Stomach smooth muscle (tissue), 2 donors: ENCODE measurements around the gene HNRNPA1.
"Not testable (repeated sequence)": the region's sequence is repeated elsewhere in the genome, so short reads cannot be mapped to it uniquely, and the experiment has no call there.

Experiments
- H3K27ac ChIP-seq: one replicate; pipeline ENCODE4 v1.7.0; 2013; ENCODE audit warnings: mild to moderate bottlenecking, low read length, inconsistent platforms
- H3K27me3 ChIP-seq, 2 donors: one replicate each; pipeline ENCODE4 v1.7.0; 2013; ENCODE audit warnings: low read length in 2 of 2; ENCODE audit not compliant: insufficient read depth in 2 of 2, control insufficient read depth in 1 of 2
- H3K36me3 ChIP-seq, 2 donors: one replicate each; pipeline ENCODE4 v1.7.0; 2013; ENCODE audit warnings: low read length in 2 of 2; ENCODE audit not compliant: control insufficient read depth in 2 of 2, insufficient read depth in 2 of 2
- H3K4me1 ChIP-seq: one replicate; pipeline ENCODE4 v1.7.0; 2013; ENCODE audit warnings: low read length; ENCODE audit not compliant: control insufficient read depth, insufficient read depth
- H3K4me3 ChIP-seq, 2 donors: one replicate each; pipeline ENCODE4 v1.7.0; 2013; ENCODE audit warnings: low read length in 2 of 2
- H3K9ac ChIP-seq, 2 donors: one replicate each; pipeline ENCODE4 v1.7.0; 2013; ENCODE audit warnings: low read length in 2 of 2, mild to moderate bottlenecking in 1 of 2
- H3K9me3 ChIP-seq, 2 donors: one replicate each; pipeline ENCODE4 v1.7.0; 2013; ENCODE audit warnings: low read length in 2 of 2; ENCODE audit not compliant: control insufficient read depth in 2 of 2
- donor health status: healthy.
- donor health status: Pancreatic carcinoma.

The HNRNPA1 gene

DNA sequence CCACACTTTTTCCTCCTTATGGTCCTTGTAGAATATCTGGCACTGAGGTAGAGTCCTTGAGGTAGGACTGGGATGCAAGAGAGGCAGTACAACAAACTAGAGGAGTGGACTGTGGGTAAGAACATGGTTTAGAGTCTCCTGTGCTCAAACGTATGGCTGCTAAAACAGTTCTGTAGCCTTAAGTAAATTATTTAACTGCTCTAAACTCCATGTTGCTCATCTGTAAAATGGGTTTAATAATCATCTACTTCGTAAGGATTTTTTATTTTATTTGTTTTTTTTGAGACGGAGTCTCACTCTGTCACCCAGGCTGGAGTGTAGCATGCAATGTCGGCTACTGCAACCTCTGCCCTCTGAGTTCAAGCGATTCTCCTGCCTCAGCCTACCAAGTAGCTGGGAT lies 40.8 kb downstream of the HNRNPA1 start:
- H3K27me3 ChIP-seq: no peaks in the 10 kb centered on the region

DNA sequence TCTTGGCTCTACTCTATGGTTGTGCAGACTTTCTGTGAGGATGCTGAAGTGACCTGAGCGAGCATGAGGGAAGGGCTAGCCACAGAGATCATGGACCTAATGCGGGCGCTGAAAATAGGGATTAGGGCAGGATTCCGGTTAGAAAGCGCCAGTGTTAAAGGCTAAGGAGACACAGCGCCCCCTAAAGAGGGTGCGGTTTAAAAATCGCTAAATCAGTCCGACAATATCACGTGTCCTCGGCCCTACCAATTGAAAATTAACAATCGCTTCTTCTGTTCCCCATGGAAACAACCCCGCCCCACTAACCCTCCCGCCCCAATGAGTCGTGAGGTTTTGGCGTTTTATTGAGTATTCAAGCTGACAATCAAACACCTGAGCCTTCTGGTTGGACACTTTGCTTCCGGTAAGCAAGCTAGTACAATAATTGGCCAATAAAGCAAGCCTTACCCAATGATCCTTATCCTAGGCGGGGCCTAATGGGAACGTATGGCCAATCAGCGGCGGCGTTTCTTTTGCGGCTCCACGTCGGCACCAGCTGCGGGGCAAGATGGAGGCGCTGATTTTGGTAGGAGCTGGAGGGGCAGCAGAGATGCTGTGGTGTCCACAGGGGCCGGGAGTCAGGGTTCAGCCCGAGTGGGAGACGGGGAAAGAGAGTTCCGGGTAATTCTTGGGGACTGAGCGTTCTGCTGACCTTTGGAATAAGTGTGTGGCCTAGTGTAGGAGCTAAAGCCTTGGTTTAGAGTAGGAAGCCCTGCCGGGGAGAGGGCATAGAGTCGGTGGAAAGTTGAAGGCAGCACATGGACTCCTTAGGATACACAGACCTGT lies 44.3 kb downstream of the HNRNPA1 start, which contains the start of gene COPZ1:
TSS of gene COPZ1 (plus strand) at position 515 of the 825 bp plus-strand sequence. CDS start at position 548, 33 bp downstream.
- H3K4me1 ChIP-seq: peaks cover 9% of the 10 kb centered on the region
- peak within 1 kb of the TSS; percentile 92 to 98 for H3K9ac ChIP-seq
- H3K27ac ChIP-seq: peak within 1 kb of the TSS; percentile 82
- H3K27me3 ChIP-seq: no peaks in the 10 kb centered on the region
- H3K36me3 ChIP-seq: no peaks in the 10 kb centered on the region
- H3K9me3 ChIP-seq: no peaks in the 10 kb centered on the region
- peak within 1 kb of the TSS; percentile 89 to 98 for H3K4me3 ChIP-seq

More for the DNA sequence above, 40.8 kb downstream of the HNRNPA1 start:
- no peak overlapping the region for H3K4me3 ChIP-seq
- H3K9ac ChIP-seq: no peak overlapping the region
- no peaks in the 10 kb centered on the region for H3K9me3 ChIP-seq
- H3K36me3 ChIP-seq: no peaks in the 10 kb centered on the region
- peaks cover 4% of the 10 kb centered on the region for H3K4me1 ChIP-seq
- H3K27ac ChIP-seq: no peak overlapping the region

DNA sequence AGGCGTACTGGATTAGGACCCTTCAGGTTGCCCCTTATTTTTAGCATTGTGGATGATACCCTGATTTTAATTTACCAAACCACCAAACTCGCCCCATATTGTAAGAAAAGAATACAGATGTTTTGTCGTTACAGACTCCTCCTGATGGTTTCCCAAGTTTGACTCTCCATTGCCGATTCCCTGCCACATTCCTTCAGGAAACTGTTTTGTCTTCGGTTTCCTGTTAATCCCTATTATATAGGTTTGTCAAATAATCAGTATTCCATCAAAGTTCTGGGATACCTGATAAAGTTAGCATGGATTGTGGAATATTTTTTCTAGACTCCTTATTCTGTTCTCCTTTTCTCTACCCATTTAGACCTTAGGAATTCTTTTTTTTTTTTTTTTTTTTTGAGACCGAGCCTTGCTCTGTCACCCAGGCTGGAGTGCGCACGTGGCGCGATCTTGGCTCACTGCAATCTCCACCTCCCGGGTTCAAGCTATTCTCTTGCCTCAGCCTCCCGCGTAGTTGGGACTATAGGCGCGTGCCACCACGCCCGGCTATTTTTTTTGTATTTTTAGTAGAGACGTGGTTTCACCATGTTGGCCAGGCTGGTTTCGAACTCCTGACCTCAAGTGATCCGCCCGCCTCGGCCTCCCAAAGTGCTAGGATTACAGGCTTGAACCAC lies 45.0 kb downstream of the HNRNPA1 start:
- Histone ChIP-seq H3K4me3 (peak overlapping the region; percentile 89 to 98), H3K27ac (peak overlapping the region; percentile 82), H3K4me1 (peaks cover 12% of the 10 kb centered on the region), H3K9ac (peak overlapping the region; percentile 92 to 98)
- H3K36me3 ChIP-seq, H3K27me3 ChIP-seq, H3K9me3 ChIP-seq: not testable (repeated sequence)

DNA sequence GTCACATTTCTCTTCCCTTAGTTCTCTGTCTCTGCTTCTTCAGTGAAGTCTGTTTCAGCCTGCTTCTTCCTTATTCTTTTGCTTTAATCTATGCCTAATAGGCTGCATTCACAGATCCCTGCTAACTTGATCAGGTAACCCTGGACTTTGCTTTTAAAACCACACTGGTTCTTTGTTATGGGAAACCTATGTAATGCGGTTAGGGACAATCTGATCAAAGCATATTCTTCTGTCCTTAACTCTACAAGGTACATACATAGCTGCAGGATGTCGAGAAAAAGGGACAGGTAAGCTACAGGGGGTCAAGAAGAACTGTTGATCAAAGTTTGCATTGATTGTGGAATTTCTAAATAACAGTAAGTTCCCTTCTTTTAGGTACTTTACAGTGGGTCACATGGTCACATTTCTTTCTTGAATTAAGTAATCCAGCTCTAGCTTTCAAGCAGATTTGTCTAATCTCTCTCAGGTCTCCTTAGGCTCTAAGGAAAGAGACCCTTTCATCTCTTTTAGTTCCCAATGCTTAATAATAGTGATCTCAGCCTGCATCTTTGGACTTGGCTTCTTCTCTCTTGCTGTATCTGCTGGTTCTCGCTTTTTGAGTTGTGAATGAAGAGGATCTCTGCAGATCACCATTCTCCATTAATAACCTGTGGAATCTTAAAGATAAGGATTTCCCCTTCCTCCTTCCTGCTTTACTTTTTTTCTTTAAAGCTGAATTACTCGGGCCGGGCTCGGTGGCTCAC lies 48.2 kb downstream of the HNRNPA1 start:
- Histone ChIP-seq H3K4me1 (peaks cover 12% of the 10 kb centered on the region), H3K9ac (no peak overlapping the region), H3K27ac (no peak overlapping the region), H3K9me3 (no peaks in the 10 kb centered on the region), H3K36me3 (peaks cover 0 to 3% of the 10 kb centered on the region in 2 donors), H3K27me3 (no peaks in the 10 kb centered on the region), H3K4me3 (no peak overlapping the region)

DNA sequence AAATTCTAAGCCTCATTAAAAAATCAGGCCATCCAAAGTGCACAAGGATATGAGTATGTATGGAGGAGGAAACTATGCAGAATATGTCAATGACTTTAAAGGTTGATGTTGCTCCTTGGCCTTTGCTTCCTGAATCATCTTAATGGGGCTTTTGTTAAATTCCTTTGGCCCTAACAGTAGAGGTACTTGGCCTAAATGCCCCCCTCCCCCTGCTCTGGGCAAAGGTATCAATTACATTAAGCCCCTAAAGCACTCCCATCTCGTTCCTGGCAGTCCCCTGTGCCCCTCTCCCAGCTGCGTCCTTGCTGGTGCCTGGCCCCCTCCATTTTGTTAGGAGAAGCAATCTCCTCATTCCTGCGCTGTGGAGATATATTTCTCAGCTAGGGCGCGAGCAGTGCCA lies 49.2 kb downstream of the HNRNPA1 start:
- Histone ChIP-seq H3K4me3 (no peak overlapping the region), H3K27ac (no peak overlapping the region), H3K4me1 (peaks cover 8% of the 10 kb centered on the region), H3K9me3 (no peaks in the 10 kb centered on the region), H3K9ac (no peak overlapping the region), H3K36me3 (peaks cover 0 to 3% of the 10 kb centered on the region in 2 donors), H3K27me3 (no peaks in the 10 kb centered on the region)

DNA sequence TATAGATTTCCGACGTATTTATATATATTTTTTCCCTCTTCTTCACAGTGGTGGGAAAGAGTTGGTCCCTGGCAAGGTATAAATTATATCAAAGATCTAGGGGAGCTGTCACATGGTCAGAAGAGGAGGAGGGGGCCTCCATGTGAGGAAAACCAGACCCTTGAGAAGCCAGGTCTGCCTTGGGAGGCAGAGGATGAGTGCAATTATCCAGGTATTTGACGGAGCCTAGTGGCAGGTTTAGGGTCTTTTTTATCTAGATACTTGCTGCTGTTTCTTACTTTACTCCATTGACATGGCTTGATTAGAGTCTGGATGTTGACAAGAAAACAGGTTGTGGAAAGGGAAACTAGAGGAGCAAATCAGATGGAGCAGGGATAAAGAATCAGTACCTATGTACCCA lies 49.9 kb downstream of the HNRNPA1 start:
- H3K27me3 ChIP-seq: no peaks in the 10 kb centered on the region
- no peak overlapping the region for H3K9ac ChIP-seq
- H3K27ac ChIP-seq: no peak overlapping the region
- no peak overlapping the region for H3K4me3 ChIP-seq
- peaks cover 8% of the 10 kb centered on the region for H3K4me1 ChIP-seq
- H3K9me3 ChIP-seq: no peaks in the 10 kb centered on the region
- H3K36me3 ChIP-seq: peaks cover 0 to 3% of the 10 kb centered on the region in 2 donors

DNA sequence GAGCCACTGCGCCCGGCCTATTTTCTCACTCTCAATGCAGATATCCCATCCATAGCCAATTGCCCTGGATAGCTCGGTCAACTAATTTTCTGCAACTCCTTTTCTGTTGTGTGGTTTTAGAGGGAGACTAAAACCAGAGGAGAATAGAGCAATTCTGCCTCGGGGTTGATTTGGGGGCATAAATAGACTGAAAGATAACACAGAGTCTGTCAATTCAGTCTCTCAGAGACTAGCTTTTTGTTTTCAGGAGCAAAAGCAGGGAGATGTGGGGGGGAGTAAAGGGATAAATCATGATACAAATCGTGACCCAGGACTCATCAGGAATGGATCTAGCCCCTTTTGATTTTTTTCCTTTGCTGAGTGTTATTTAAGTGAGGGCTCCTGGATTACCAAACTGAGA lies 50.9 kb downstream of the HNRNPA1 start:
- H3K27me3 ChIP-seq: no peaks in the 10 kb centered on the region
- H3K4me1 ChIP-seq: peaks cover 8% of the 10 kb centered on the region
- no peak overlapping the region for H3K27ac ChIP-seq
- H3K9me3 ChIP-seq: no peaks in the 10 kb centered on the region
- peaks cover 0 to 3% of the 10 kb centered on the region in 2 donors for H3K36me3 ChIP-seq
- no peak overlapping the region for H3K4me3 ChIP-seq
- H3K9ac ChIP-seq: no peak overlapping the region

DNA sequence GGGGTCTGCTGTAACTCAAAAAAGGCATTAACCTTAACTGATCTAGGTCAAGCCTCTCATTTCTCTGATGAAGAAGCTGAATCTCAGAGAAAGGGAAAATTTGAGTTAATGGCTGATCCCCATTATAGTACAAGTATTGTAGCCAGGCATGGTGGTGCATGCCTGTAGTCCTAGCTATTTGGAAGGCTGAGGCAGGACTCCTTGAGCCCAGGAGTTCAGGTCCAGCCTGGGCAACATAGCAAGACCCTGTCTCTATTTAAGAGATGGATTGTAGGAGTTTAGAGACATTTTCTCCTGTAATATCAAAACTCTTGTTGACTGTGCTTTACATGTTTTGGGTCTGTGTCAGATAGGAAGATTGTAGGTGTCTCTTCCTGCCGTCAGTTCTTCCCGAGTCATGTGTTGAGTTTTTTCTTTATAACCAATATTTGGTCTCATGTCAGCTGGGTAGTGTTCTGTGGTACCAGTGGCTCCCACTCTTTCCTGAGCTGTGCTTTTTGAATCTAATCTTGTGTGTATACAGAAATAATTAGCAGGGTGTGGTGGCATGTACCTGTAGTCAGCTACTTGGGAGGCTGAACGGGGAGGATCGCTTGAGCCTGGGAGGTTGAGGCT lies 53.0 kb downstream of the HNRNPA1 start:
- peaks cover 0 to 3% of the 10 kb centered on the region in 2 donors for H3K36me3 ChIP-seq
- no peak overlapping the region for H3K27ac ChIP-seq
- H3K4me1 ChIP-seq: peaks cover 19% of the 10 kb centered on the region
- no peak overlapping the region for H3K9ac ChIP-seq
- H3K9me3 ChIP-seq: no peaks in the 10 kb centered on the region
- no peak overlapping the region for H3K4me3 ChIP-seq
- no peaks in the 10 kb centered on the region for H3K27me3 ChIP-seq
